Mesodermal cell (in vitro differentiated cells): ENCODE measurements around the gene SSH2.

Source experiments
- H3K27ac ChIP-seq: 2 replicates; pipeline ENCODE4 v1.7.0; 2013; ENCODE audit warnings: mild to moderate bottlenecking, low read depth, low read length, moderate library complexity; ENCODE audit not compliant: severe bottlenecking
- H3K36me3 ChIP-seq: 2 replicates; pipeline ENCODE4 v1.7.1; 2013; ENCODE audit warnings: mild to moderate bottlenecking, low read length, moderate library complexity; ENCODE audit not compliant: control insufficient read depth, insufficient read depth
- H3K4me1 ChIP-seq: one replicate; pipeline ENCODE4 v1.7.1; 2013; ENCODE audit warnings: mild to moderate bottlenecking, low read length; ENCODE audit not compliant: insufficient read depth, control insufficient read depth, poor library complexity, severe bottlenecking
- H3K4me3 ChIP-seq: 2 replicates; pipeline ENCODE4 v1.7.0; 2013; ENCODE audit warnings: low read length, control low read depth, mild to moderate bottlenecking; ENCODE audit not compliant: insufficient read depth, poor library complexity, severe bottlenecking; ENCODE audit errors: extremely low read depth
- H3K9me3 ChIP-seq: 2 replicates; pipeline ENCODE4 v1.7.1; 2013; ENCODE audit warnings: mild to moderate bottlenecking, low read length, moderate library complexity; ENCODE audit not compliant: control insufficient read depth
- WGBS, 2 experiments: methylation state at CpG; one replicate each; pipeline ENCODE4 v1.1.5; 2013; ENCODE audit warnings: missing lambda C conversion rate in 2 of 2; ENCODE audit not compliant: insufficient coverage in 2 of 2; 5-methylcytosine and 5-hydroxymethylcytosine counted together

SSH2 gene

DNA sequence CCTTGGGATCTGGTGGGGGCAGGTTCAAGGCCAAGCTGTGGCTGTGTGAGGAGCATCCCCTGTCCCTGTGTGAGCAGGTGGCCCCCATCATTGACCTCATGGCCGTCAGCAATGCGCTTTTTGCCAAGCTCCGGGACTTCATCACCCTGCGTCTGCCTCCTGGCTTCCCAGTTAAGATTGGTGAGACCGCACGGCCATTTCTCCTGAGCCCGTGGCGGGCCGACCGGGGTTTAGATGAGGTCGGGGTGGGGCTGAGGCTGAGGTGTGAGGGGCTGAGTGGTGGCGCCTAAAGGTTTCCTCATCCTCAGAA is 318.0 kb downstream of the SSH2 start:
- WGBS, 2 experiments = 94 to 100% methylated on average over 5 to 7 of the region's 12 CpGs
- peaks cover 21% of the 10 kb centered on the region for H3K4me1 ChIP-seq
- peaks cover 5% of the 10 kb centered on the region for H3K9me3 ChIP-seq
- peaks cover 4% of the 10 kb centered on the region for H3K36me3 ChIP-seq
- H3K27ac ChIP-seq = no peak overlapping the region
- no peak overlapping the region for H3K4me3 ChIP-seq

DNA sequence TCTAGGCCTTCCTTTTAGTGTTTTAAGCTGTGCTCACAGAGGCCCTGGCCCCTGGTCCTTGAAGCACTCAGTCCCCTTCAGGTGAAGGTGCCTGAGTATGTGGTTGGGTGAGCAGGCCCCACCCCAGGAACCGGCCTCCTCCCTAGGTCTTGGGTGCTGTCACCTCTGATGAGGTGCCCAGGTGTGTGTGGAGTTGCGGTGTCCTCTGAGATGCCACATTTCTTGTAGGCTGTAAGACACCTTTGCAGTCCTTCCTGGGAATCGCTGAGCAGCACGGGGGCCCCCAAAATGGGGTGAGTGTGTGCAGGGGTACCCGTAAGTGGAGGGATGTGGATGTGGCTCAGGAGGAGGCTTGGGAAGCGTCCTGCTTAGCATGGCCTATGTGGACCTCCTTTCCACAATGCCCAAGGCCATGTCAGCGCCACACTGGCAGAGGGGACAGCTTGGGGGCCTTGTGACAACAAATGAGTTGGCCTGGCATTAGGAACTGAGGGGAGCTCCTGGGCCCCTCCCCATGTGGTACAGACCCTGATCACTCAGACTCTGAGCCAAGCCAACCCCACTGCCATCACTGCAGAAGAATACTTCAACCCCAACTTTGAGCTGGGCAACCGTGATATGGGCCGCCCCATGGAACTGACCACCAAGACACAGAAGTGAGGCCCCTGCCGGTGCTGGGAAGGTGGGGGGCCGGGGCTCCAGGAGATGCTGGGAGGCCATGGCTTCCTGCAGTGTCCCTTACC is 318.5 kb downstream of the SSH2 start:
- Histone ChIP-seq H3K4me3 (no peak overlapping the region), H3K27ac (no peak overlapping the region), H3K4me1 (peaks cover 21% of the 10 kb centered on the region), H3K9me3 (peaks cover 5% of the 10 kb centered on the region), H3K36me3 (peaks cover 4% of the 10 kb centered on the region)
- 94 to 98% methylated on average over 6 to 9 of the region's 11 CpGs for WGBS, 2 experiments

DNA sequence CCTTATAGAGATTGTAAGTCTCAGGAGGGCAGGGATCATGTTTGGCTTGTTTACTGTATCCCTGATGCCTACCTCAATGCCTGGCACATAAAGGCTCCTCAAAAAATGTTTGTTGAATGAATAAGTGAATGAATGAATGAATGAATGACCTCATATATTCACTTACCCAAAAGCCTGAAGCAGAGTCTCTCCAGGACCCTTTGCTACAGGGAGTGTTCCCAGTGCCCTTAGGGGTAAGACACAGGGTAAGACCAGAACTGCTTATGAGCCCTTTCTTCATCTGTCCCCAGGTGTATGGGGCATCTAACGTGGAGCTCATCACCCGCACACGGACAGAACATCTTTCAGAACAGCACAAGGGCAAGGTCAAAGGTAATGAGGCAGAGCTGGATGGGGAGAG is 319.6 kb downstream of the SSH2 start:
- WGBS, 2 experiments = 93 to 100% methylated on average over 2 to 3 of the region's 3 CpGs

DNA sequence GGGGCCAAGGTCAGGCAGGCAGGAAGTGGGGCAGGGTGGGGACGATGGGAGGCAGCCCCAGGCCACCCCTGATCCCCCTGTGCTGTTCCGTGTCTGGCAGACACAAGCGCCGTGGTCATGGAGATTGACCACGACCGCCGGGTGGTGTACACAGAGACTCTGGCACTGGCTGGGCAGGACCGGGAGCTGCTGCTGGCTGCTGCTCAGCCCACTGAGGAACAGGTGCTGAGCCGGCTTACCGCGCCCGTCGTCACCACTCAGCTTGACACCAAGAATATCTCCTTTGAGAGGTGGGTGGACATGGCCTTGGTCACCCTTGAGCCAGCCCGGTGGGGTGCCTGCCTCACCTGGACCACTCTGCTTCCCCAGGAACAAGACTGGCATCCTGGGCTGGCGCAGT is 321.0 kb downstream of the SSH2 start:
- H3K4me1 ChIP-seq = peaks cover 4% of the 10 kb centered on the region
- H3K9me3 ChIP-seq = peaks cover 5% of the 10 kb centered on the region
- no peak overlapping the region for H3K4me3 ChIP-seq
- H3K27ac ChIP-seq = no peak overlapping the region
- WGBS, 2 experiments = 92 to 93% methylated on average over 15 of the region's 15 CpGs
- peaks cover 4% of the 10 kb centered on the region for H3K36me3 ChIP-seq

More for the DNA sequence above, 319.6 kb downstream of the SSH2 start:
- peaks cover 4% of the 10 kb centered on the region for H3K36me3 ChIP-seq
- H3K27ac ChIP-seq = no peak overlapping the region
- H3K4me1 ChIP-seq = peaks cover 14% of the 10 kb centered on the region
- no peak overlapping the region for H3K4me3 ChIP-seq
- H3K9me3 ChIP-seq = peaks cover 5% of the 10 kb centered on the region

DNA sequence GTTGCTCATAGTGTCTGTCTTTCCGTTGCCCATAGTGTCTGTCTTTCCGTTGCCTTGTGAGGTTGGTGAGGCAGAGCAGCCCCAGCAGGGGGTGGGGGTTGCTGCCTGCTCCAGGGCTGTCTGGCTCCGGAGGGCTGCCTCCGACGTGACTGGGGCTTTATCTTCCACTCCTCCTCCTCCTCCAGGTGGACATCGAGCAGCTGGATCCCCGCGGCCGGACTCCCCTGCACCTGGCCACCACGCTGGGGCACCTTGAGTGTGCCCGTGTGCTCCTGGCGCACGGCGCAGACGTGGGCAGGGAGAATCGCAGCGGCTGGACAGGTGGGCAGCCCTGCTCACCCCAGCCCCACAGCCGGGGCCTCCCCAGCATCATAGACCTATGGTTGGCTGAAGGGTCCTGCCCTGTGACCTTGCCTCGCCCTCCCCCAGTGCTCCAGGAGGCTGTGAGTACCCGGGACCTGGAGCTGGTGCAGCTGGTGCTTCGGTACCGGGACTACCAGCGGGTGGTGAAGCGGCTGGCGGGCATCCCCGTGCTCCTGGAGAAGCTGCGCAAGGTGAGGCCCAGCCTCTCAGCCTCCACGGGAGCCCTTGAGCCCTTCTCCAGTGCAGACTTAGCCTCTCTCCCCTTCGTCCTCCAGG is 322.4 kb downstream of the SSH2 start:
- H3K9me3 ChIP-seq = peaks cover 1% of the 10 kb centered on the region
- H3K4me3 ChIP-seq = no peak overlapping the region
- 85 to 87% methylated on average over 23 to 26 of the region's 29 CpGs for WGBS, 2 experiments
- no peak overlapping the region for H3K27ac ChIP-seq
- H3K36me3 ChIP-seq = no peaks in the 10 kb centered on the region
- H3K4me1 ChIP-seq = no peaks in the 10 kb centered on the region

DNA sequence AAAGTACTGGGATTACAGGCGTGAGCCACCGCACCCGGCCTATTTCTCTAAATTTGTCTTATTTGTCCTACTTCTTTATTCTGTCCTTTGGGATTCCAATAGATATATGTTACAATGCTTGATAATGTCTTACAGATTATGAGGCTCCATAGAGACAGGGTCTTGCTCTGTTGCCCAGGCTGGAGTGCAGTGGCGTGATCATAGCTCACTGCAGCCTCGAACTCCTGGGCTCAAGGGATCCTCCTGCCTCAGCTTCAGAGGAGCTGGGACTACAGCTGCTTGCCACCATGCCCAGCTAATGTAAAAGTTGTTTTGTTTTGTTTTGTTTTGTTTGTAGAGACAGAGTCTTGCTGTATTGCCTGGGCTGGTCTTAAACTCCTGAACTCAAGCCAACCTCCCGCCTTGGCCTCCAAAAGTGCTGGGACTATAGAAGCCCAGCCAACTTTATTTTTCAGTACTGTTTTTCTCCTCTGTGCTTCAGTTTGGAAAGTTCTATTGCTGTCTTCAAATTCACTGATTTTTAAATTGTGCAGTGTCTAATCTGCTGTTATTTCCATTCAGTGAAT is 326.8 kb downstream of the SSH2 start:
- Histone ChIP-seq H3K4me3 (no peak overlapping the region), H3K9me3 (no peaks in the 10 kb centered on the region)
- WGBS, 2 experiments = 95 to 100% methylated on average over 3 of the region's 6 CpGs

DNA sequence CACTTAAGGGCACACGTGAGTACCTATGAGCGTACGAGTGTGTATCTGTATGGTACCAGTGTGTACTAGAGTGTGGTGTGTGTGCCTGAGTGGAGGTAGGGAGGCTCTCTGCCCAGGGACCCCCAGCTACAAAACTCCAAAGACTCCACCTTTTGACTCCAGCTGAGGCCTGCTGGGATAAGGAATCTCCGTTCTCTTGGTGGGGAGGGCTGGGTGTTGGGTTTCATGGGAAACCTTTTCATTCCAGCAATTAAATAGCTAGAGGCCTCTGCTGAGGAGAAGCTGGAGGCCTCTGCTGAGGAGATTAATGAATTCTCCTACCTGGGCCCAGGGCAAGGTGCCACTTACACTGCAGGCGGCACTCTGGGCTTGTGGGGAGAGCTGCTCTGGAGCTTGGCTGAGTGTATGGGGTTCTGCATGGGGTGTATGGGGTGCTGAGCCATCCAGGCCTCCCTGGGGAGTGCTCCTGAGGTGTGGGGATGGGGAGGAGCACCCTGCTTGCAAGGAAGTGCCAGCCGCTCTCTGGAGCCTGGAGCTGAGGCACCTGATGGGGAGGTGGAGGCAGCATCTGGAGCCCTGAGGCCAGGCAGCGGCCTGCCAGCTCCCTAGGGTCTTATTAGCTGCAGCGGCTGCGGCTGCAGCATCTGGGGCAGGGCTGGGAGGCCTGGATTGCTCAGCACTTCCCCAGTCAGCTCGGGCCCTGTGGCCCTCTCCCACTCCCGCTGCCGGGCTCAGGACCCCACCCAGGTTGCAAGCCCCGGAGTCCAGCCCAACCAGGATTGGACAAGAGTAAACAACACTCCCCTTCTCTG is 332.5 kb downstream of the SSH2 start:
- Histone ChIP-seq H3K9me3 (no peaks in the 10 kb centered on the region), H3K4me1 (peaks cover 35% of the 10 kb centered on the region), H3K36me3 (no peaks in the 10 kb centered on the region), H3K4me3 (no peak overlapping the region), H3K27ac (no peak overlapping the region)
- WGBS, 2 experiments = 46 to 56% methylated on average over 10 to 12 of the region's 13 CpGs

More for the DNA sequence above, 326.8 kb downstream of the SSH2 start:
- Histone ChIP-seq H3K36me3 (no peaks in the 10 kb centered on the region), H3K4me1 (no peaks in the 10 kb centered on the region), H3K27ac (no peak overlapping the region)

DNA sequence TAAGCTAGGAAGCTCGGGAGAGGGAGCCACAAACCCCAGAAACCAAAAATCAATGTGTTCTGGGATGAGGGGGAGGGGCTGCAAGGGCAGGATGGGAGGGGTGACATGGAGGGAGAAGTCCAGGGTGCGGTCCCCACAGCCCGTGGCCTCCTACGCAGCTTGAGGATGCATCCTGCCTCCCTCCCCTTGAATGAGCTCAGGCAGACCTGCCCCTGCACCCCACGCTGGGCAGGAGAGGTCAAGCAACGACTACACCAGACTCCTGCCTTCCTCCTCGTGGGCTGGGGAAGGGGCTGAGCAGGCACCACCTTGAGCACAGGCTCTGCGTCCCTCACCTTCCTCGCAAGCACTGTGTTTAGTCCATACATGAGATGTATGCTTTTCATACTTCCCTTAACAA is 333.2 kb downstream of the SSH2 start:
- 60 to 75% methylated on average over 1 to 2 of the region's 9 CpGs for WGBS, 2 experiments
- Histone ChIP-seq H3K4me1 (peaks cover 39% of the 10 kb centered on the region), H3K9me3 (no peaks in the 10 kb centered on the region), H3K27ac (no peak overlapping the region), H3K36me3 (no peaks in the 10 kb centered on the region), H3K4me3 (no peak overlapping the region)

DNA sequence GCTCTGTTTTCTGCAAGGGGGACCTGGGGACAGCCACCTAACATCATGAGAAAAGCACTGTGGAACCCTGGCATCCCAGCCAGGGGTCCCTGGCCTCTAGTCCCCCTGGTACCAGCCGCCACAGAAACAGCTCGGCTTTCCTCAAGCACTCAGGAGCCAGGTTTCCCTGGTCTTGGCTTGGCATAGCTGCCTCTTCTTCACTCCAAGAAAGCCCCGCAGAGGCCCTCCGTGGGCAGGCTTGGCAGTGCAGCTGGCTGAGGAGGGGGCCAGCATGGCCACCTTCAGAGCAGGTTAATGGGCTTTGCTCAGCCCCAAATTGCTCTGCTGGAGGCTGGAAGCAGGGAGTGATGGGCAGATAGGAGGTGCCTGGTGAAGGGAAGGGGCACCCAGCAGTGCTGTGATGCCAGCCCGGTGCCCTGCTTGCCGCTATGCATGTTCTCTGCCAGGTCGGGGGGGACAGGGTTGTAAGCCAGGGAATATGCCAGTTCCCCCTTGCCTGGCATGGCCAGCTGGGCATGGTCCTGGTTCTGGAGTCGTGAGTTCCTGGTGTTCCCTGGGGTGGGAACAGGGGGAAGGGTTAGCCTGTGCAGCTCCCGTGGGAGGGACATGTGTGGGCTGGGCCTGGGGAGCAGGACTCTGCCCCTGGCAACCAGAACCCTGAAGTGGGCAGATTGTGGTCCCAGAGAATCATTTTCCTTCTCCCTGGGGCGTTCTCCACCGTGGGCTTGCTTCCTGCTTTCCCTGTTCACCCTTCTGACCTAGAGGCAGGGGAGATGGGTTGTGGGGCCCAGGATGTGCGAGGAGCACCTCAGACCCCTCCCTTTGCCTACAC is 333.9 kb downstream of the SSH2 start:
- 74 to 89% methylated on average over 6 to 11 of the region's 12 CpGs for WGBS, 2 experiments
- no peak overlapping the region for H3K4me3 ChIP-seq
- H3K4me1 ChIP-seq = peaks cover 41% of the 10 kb centered on the region
- H3K27ac ChIP-seq = no peak overlapping the region
- H3K36me3 ChIP-seq = no peaks in the 10 kb centered on the region
- H3K9me3 ChIP-seq = no peaks in the 10 kb centered on the region
